Measurements from ENCODE around the gene TUSC1.
"Not testable (repeated sequence)": the region's sequence is repeated elsewhere in the genome, so short reads cannot be mapped to it uniquely, and the experiment has no call there.

TUSC1 gene
- total RNA-seq, result 0 to 0.96 (median 0) reads per million in 9 experiments

GRCh38 chr9:25678147-25678666 lies at the start of gene TUSC1:
TUSC1 (minus strand) TSS chr9:25678444; CDS start chr9:25678312, 132 bp downstream.
- H3K4me1 Mint-ChIP-seq (ENCODE audit: low read depth in 2 of 2), result peaks cover 0 to 1% of the 10 kb centered on the region in 2 donors
- no peaks in the 10 kb centered on the region for H3K36me3 Mint-ChIP-seq (ENCODE audit: insufficient read depth)
- ATAC-seq (replicated peaks) (peak; percentile 24), DNase-seq (no peak)
- peaks cover 0 to 13% of the 10 kb centered on the region in 2 donors for H3K9me3 Mint-ChIP-seq
- no peaks in the 10 kb centered on the region for H3K27me3 Mint-ChIP-seq
- H3K27ac Mint-ChIP-seq, result no peak within 1 kb of the TSS
- no peak within 1 kb of the TSS for H3K4me3 Mint-ChIP-seq

GRCh38 chr9:25726871-25727410 lies 48.7 kb upstream of the TUSC1 start:
- ATAC-seq (replicated peaks), result no peak
- no peaks in the 10 kb centered on the region for H3K27me3 Mint-ChIP-seq
- no peak overlapping the region for H3K4me3 Mint-ChIP-seq
- peaks cover 2 to 6% of the 10 kb centered on the region in 2 donors for H3K9me3 Mint-ChIP-seq
- no peak overlapping the region for H3K27ac Mint-ChIP-seq
- no peaks in the 10 kb centered on the region for H3K4me1 Mint-ChIP-seq (ENCODE audit: low read depth in 2 of 2)
- DNase-seq, result no peak
- H3K36me3 Mint-ChIP-seq (ENCODE audit: insufficient read depth), result no peaks in the 10 kb centered on the region

DNA sequence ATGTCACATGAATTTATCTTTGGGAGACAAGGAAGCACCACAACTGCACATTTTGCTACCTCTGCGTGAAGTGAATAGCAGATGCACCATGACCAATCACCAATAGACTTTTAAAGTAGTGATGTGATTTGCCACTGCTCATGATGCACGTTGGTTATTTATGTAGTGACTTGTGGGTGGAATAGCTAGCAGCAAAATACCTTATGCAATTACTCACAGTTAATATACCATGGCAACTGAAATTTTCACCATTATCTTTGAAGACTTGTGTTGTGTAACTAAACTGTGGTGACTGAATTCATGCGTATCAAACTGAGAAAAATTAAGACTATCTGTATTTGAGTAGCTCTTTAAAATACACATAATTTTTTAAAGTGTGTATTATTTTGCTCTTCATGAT lies 46.2 kb upstream of the TUSC1 start:
- Mint-ChIP-seq H3K36me3 (ENCODE audit: insufficient read depth) (no peaks in the 10 kb centered on the region), H3K4me3 (no peak overlapping the region), H3K27ac (no peak overlapping the region), H3K9me3 (peaks cover 0 to 2% of the 10 kb centered on the region in 2 donors), H3K27me3 (no peaks in the 10 kb centered on the region), H3K4me1 (ENCODE audit: low read depth in 2 of 2) (no peaks in the 10 kb centered on the region)
- DNase-seq (no peak), ATAC-seq (replicated peaks) (no peak)

DNA sequence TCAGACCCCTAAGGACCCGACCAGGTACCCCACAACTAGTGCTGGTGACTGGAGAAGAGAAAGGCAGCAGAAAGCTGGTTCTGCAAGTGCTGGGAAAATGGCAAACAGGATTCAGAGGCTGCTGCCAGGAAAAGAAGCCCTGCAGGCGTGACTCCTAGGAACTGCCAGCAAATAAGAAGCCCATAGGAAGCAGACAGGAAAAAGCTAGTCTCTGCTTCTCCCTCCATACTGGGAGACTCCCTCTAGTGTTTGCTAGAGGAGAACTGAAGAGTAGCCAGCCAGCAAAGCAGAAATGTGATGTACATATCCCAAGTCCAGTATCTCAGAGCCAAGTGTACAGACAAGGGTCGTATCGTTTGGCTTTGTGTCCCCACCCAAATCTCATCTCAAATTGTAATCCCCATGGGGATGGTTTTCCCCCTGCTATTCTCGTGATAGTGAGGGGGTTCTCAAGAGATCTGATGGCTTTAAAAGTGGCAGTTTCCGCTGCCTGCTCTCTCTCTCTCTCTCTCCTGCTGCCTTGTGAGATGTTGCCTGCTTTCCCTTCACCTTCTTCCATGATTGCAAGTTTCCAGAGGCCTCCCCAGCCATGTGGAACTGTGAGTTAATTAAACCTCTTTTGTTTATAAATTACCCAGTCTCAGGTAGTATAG lies 38.1 kb upstream of the TUSC1 start:
- ATAC-seq (replicated peaks) (no peak), DNase-seq (no peak)
- no peaks in the 10 kb centered on the region for H3K27me3 Mint-ChIP-seq
- peaks cover 5 to 21% of the 10 kb centered on the region in 2 donors for H3K9me3 Mint-ChIP-seq
- H3K4me1 Mint-ChIP-seq (ENCODE audit: low read depth in 2 of 2), result no peaks in the 10 kb centered on the region
- H3K4me3 Mint-ChIP-seq, result no peak overlapping the region
- no peak overlapping the region for H3K27ac Mint-ChIP-seq
- no peaks in the 10 kb centered on the region for H3K36me3 Mint-ChIP-seq (ENCODE audit: insufficient read depth)

GRCh38 chr9:25709941-25710340 lies 31.7 kb upstream of the TUSC1 start:
- Mint-ChIP-seq H3K4me1 (ENCODE audit: low read depth in 2 of 2) (no peaks in the 10 kb centered on the region), H3K9me3 (peaks cover 3 to 7% of the 10 kb centered on the region in 2 donors), H3K27ac (no peak overlapping the region), H3K27me3 (no peaks in the 10 kb centered on the region), H3K36me3 (ENCODE audit: insufficient read depth) (no peaks in the 10 kb centered on the region), H3K4me3 (no peak overlapping the region)
- DNase-seq (no peak), ATAC-seq (replicated peaks) (no peak)

- Mint-ChIP-seq H3K36me3 (ENCODE audit: insufficient read depth) (no peaks in the 10 kb centered on the region), H3K9me3 (peaks cover 5 to 8% of the 10 kb centered on the region in 2 donors), H3K27ac (no peak overlapping the region), H3K4me1 (ENCODE audit: low read depth in 2 of 2) (peaks cover 0 to 2% of the 10 kb centered on the region in 2 donors), H3K4me3 (no peak overlapping the region), H3K27me3 (no peaks in the 10 kb centered on the region)
- DNase-seq (no peak), ATAC-seq (replicated peaks) (no peak)
Observed at GRCh38 chr9:25704800-25705199, 26.6 kb upstream of the TUSC1 start.

DNA sequence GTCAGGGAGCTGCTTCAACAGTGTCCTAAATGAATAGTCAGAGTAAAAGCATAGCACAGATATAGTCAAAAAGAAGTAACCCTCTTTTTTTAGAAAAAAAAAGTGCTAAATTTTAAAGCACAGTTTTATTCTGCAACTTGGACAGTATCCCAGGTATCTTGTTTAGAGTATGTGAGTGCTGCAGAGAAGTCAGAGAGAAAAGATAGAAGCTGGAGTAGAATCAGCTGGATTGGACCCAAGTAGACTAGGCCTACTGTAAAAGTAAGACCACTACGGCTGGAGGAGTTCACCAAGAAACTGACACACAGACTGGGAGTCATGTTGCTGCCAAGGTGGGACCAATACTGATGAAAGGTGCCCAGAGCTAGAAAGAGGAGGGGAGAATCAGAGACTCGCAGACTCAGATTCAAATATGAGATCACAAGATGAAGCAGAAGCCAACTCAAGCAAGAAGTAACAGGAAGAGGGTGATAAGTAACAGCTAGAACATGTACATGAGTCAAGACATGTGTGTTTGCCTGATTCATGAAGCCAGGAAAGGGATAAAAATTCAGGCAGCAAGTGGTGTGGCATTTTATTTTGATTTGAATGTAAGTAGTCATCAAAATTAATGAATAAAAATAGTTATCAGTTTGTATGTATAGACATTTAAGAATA lies 25.6 kb upstream of the TUSC1 start:
- Mint-ChIP-seq H3K4me1 (ENCODE audit: low read depth in 2 of 2) (peaks cover 0 to 2% of the 10 kb centered on the region in 2 donors), H3K36me3 (ENCODE audit: insufficient read depth) (no peaks in the 10 kb centered on the region), H3K4me3 (no peak overlapping the region), H3K9me3 (peaks cover 3 to 8% of the 10 kb centered on the region in 2 donors), H3K27ac (no peak overlapping the region), H3K27me3 (no peaks in the 10 kb centered on the region)
- DNase-seq, result no peak
- no peak for ATAC-seq (replicated peaks)

GRCh38 chr9:25702536-25702935 lies 24.3 kb upstream of the TUSC1 start:
- Mint-ChIP-seq H3K9me3 (peaks cover 3 to 8% of the 10 kb centered on the region in 2 donors), H3K27ac (no peak overlapping the region), H3K4me1 (ENCODE audit: low read depth in 2 of 2) (peaks cover 0 to 2% of the 10 kb centered on the region in 2 donors), H3K4me3 (no peak overlapping the region), H3K27me3 (no peaks in the 10 kb centered on the region), H3K36me3 (ENCODE audit: insufficient read depth) (no peaks in the 10 kb centered on the region)
- ATAC-seq (replicated peaks) (no peak), DNase-seq (no peak)

- not testable (repeated sequence) for ATAC-seq (replicated peaks)
Observed at GRCh38 chr9:25700899-25701298, 22.7 kb upstream of the TUSC1 start.

GRCh38 chr9:25700430-25700829 lies 22.2 kb upstream of the TUSC1 start:
- Mint-ChIP-seq H3K9me3 (peaks cover 4 to 8% of the 10 kb centered on the region in 2 donors), H3K36me3 (ENCODE audit: insufficient read depth) (no peaks in the 10 kb centered on the region), H3K4me1 (ENCODE audit: low read depth in 2 of 2) (peaks cover 0 to 2% of the 10 kb centered on the region in 2 donors), H3K4me3 (no peak overlapping the region), H3K27me3 (no peaks in the 10 kb centered on the region), H3K27ac (no peak overlapping the region)
- DNase-seq (no peak), ATAC-seq (replicated peaks) (no peak)

More at GRCh38 chr9:25700899-25701298, 22.7 kb upstream of the TUSC1 start:
- not testable (repeated sequence) for H3K9me3 Mint-ChIP-seq; H3K4me1 Mint-ChIP-seq (ENCODE audit: low read depth in 2 of 2); H3K27ac Mint-ChIP-seq; DNase-seq; H3K36me3 Mint-ChIP-seq (ENCODE audit: insufficient read depth); H3K27me3 Mint-ChIP-seq; H3K4me3 Mint-ChIP-seq

DNA sequence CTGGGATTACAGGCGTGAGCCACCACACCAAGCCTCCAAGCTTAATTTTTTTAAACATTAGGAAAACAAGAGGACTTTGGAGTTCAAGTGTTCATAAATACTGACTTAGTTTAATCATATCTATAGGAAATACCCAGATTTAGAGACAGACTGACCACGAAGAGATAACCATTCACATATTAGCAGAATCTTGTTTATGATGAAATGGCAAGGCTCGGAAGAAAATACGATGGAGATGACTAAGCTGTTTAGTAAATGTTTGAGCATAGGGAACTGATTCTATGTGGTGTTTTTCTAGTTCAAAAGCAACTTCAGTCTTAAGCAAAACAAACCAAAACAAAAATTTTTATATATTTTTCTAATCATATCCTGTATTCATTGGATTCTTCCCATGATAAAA lies 13.5 kb upstream of the TUSC1 start:
- H3K36me3 Mint-ChIP-seq (ENCODE audit: insufficient read depth), result no peaks in the 10 kb centered on the region
- ATAC-seq (replicated peaks), result no peak
- H3K4me1 Mint-ChIP-seq (ENCODE audit: low read depth in 2 of 2), result no peaks in the 10 kb centered on the region
- DNase-seq, result no peak
- H3K27me3 Mint-ChIP-seq, result no peaks in the 10 kb centered on the region
- peaks cover 6 to 11% of the 10 kb centered on the region in 2 donors for H3K9me3 Mint-ChIP-seq
- no peak overlapping the region for H3K27ac Mint-ChIP-seq
- H3K4me3 Mint-ChIP-seq, result no peak overlapping the region

DNA sequence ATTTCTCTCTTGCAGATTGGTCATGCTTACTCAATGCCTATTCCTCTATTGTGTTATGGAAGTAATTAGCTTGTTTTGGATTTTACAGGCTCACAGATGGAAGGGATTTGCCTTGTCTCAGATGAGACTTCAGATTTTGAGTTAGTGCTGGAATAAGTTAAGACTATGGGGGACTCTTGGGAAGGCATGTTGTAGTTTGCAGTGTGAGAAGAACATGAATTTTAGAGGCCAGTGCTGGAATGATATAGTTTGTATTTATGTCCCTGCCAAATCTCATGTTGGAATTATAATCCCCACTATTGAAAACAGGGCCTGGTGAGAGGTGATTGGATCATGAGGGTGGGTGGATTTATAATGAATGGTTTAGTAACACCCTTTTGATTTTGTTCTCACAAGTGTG lies 6.1 kb upstream of the TUSC1 start:
- Mint-ChIP-seq H3K9me3 (peaks cover 14 to 20% of the 10 kb centered on the region in 2 donors), H3K27me3 (no peaks in the 10 kb centered on the region), H3K4me3 (no peak overlapping the region), H3K36me3 (ENCODE audit: insufficient read depth) (no peaks in the 10 kb centered on the region), H3K4me1 (ENCODE audit: low read depth in 2 of 2) (no peaks in the 10 kb centered on the region), H3K27ac (no peak overlapping the region)
- DNase-seq (no peak), ATAC-seq (replicated peaks) (no peak)

DNA sequence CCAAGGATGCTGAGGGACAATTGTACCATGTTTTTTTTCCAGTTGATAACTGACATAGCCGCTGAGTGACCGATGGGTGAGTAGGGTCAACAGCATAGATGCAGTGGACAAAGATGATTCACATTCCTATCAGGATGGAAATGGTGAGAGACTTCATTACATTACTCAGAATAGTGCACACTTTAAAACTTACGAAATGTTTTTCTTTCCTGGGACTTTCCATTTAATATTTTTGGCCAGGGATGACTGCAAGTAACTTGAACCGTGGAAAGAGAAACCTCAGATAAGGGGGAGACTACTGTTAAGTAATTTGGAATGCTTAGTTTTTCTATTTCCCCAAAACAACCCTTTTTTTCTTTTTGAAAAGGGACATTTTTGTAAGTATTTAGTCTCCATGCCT lies 3.0 kb upstream of the TUSC1 start:
- Mint-ChIP-seq H3K27me3 (no peaks in the 10 kb centered on the region), H3K27ac (no peak overlapping the region), H3K4me3 (no peak overlapping the region), H3K9me3 (peaks cover 14 to 20% of the 10 kb centered on the region in 2 donors), H3K4me1 (ENCODE audit: low read depth in 2 of 2) (peaks cover 0 to 1% of the 10 kb centered on the region in 2 donors), H3K36me3 (ENCODE audit: insufficient read depth) (no peaks in the 10 kb centered on the region)
- DNase-seq (no peak), ATAC-seq (replicated peaks) (no peak)

Data from effector memory CD8-positive, alpha-beta T cell (primary cell).